Rectal smooth muscle tissue (tissue), 1 donor: Measurements from ENCODE around the gene TMEM229A.
A peak's percentile ranks its signal among the peaks of the same experiment; 100 is the strongest.
"Not testable (repeated sequence)": the region's sequence is repeated elsewhere in the genome, so short reads cannot be mapped to it uniquely, and the experiment has no call there.

ENCODE experiments used
- H3K27ac ChIP-seq: one replicate; pipeline ENCODE4 v1.7.0; 2013; ENCODE audit warnings: low read depth, low read length, inconsistent platforms
- H3K27me3 ChIP-seq: one replicate; pipeline ENCODE4 v1.7.0; 2013; ENCODE audit warnings: low read length; ENCODE audit not compliant: control insufficient read depth, insufficient read depth
- H3K36me3 ChIP-seq: one replicate; pipeline ENCODE4 v1.7.0; 2013; ENCODE audit warnings: low read length; ENCODE audit not compliant: control insufficient read depth, insufficient read depth
- H3K4me1 ChIP-seq: one replicate; pipeline ENCODE4 v1.7.0; 2013; ENCODE audit warnings: low read length; ENCODE audit not compliant: control insufficient read depth, insufficient read depth
- H3K4me3 ChIP-seq: one replicate; pipeline ENCODE4 v1.7.0; 2013; ENCODE audit warnings: low read length
- H3K9ac ChIP-seq: one replicate; pipeline ENCODE4 v1.7.0; 2013; ENCODE audit warnings: low read length

Gene TMEM229A

GRCh38 chr7:124056234-124056633 is 23.4 kb upstream of the TMEM229A start:
- Histone ChIP-seq H3K27me3 (no peaks in the 10 kb centered on the region), H3K4me3 (no peak overlapping the region)

GRCh38 chr7:124051681-124052377 is 19.0 kb upstream of the TMEM229A start:
- no peak overlapping the region for H3K27ac ChIP-seq
- H3K4me1 ChIP-seq = no peaks in the 10 kb centered on the region
- no peaks in the 10 kb centered on the region for H3K36me3 ChIP-seq
- no peaks in the 10 kb centered on the region for H3K27me3 ChIP-seq
- no peak overlapping the region for H3K4me3 ChIP-seq
- no peak overlapping the region for H3K9ac ChIP-seq

More at GRCh38 chr7:124056234-124056633, 23.4 kb upstream of the TMEM229A start:
- no peaks in the 10 kb centered on the region for H3K4me1 ChIP-seq
- H3K36me3 ChIP-seq = no peaks in the 10 kb centered on the region
- no peak overlapping the region for H3K27ac ChIP-seq
- H3K9ac ChIP-seq = no peak overlapping the region

- H3K9ac ChIP-seq = no peak overlapping the region
- H3K4me3 ChIP-seq = no peak overlapping the region
- H3K36me3 ChIP-seq = no peaks in the 10 kb centered on the region
- H3K27me3 ChIP-seq = no peaks in the 10 kb centered on the region
- no peak overlapping the region for H3K27ac ChIP-seq
- no peaks in the 10 kb centered on the region for H3K4me1 ChIP-seq
These were observed 10.0 kb upstream of the TMEM229A start for GRCh38 chr7:124042826-124043225.

GRCh38 chr7:124041439-124041838 is 8.6 kb upstream of the TMEM229A start:
- Histone ChIP-seq H3K9ac (no peak overlapping the region), H3K27ac (no peak overlapping the region), H3K4me1 (no peaks in the 10 kb centered on the region), H3K36me3 (no peaks in the 10 kb centered on the region), H3K4me3 (no peak overlapping the region), H3K27me3 (no peaks in the 10 kb centered on the region)

- H3K27me3 ChIP-seq, H3K4me1 ChIP-seq, H3K9ac ChIP-seq, H3K4me3 ChIP-seq, H3K27ac ChIP-seq, H3K36me3 ChIP-seq: not testable (repeated sequence)
These were observed 5.0 kb upstream of the TMEM229A start for GRCh38 chr7:124037902-124038301.

- H3K4me3 ChIP-seq = no peak overlapping the region
- no peak overlapping the region for H3K9ac ChIP-seq
- H3K27ac ChIP-seq = no peak overlapping the region
These were observed 2.8 kb upstream of the TMEM229A start for GRCh38 chr7:124035706-124036105.

GRCh38 chr7:124034754-124035100 is 1.9 kb upstream of the TMEM229A start:
- H3K9ac ChIP-seq = no peak overlapping the region
- no peaks in the 10 kb centered on the region for H3K36me3 ChIP-seq
- no peak overlapping the region for H3K27ac ChIP-seq
- no peak overlapping the region for H3K4me3 ChIP-seq
- H3K4me1 ChIP-seq = peaks cover 2% of the 10 kb centered on the region
- H3K27me3 ChIP-seq = peaks cover 2% of the 10 kb centered on the region

More at GRCh38 chr7:124035706-124036105, 2.8 kb upstream of the TMEM229A start:
- Histone ChIP-seq H3K27me3 (peaks cover 2% of the 10 kb centered on the region), H3K36me3 (no peaks in the 10 kb centered on the region), H3K4me1 (peaks cover 2% of the 10 kb centered on the region)

GRCh38 chr7:124033807-124034753 is 1.2 kb upstream of the TMEM229A start:
- Histone ChIP-seq H3K4me1 (peaks cover 2% of the 10 kb centered on the region), H3K27ac (no peak overlapping the region), H3K36me3 (no peaks in the 10 kb centered on the region), H3K27me3 (peaks cover 2% of the 10 kb centered on the region), H3K4me3 (no peak overlapping the region), H3K9ac (no peak overlapping the region)

- Histone ChIP-seq H3K27me3 (peaks cover 2% of the 10 kb centered on the region), H3K4me1 (peaks cover 2% of the 10 kb centered on the region), H3K4me3 (peak overlapping the region; percentile 68), H3K27ac (no peak overlapping the region), H3K36me3 (no peaks in the 10 kb centered on the region), H3K9ac (no peak overlapping the region)
These were observed 384 bp upstream of the TMEM229A start for GRCh38 chr7:124033095-124033806.

GRCh38 chr7:124031919-124032318 is 948 bp downstream of the TMEM229A start:
- H3K4me3 ChIP-seq = peak overlapping the region; percentile 68
- peaks cover 2% of the 10 kb centered on the region for H3K4me1 ChIP-seq
- no peak overlapping the region for H3K9ac ChIP-seq
- H3K36me3 ChIP-seq = no peaks in the 10 kb centered on the region
- H3K27me3 ChIP-seq = peaks cover 2% of the 10 kb centered on the region
- H3K27ac ChIP-seq = no peak overlapping the region

- H3K36me3 ChIP-seq = no peaks in the 10 kb centered on the region
- peaks cover 2% of the 10 kb centered on the region for H3K4me1 ChIP-seq
- no peak overlapping the region for H3K9ac ChIP-seq
- H3K27ac ChIP-seq = no peak overlapping the region
- H3K4me3 ChIP-seq = no peak overlapping the region
- H3K27me3 ChIP-seq = peaks cover 2% of the 10 kb centered on the region
These were observed 1.5 kb downstream of the TMEM229A start for GRCh38 chr7:124031406-124031805.

GRCh38 chr7:124030964-124031363 is 1.9 kb downstream of the TMEM229A start:
- H3K36me3 ChIP-seq = no peaks in the 10 kb centered on the region
- H3K4me3 ChIP-seq = no peak overlapping the region
- H3K27ac ChIP-seq = no peak overlapping the region
- H3K9ac ChIP-seq = no peak overlapping the region
- H3K4me1 ChIP-seq = peaks cover 2% of the 10 kb centered on the region
- peaks cover 2% of the 10 kb centered on the region for H3K27me3 ChIP-seq
